HCT116 (cell line): ENCODE data around the gene METTL24. TPM values are rescaled to one million over a fixed set of nuclear protein-coding genes. Genes with fewer than 3 reads are reported as not detected.

ENCODE experiments used
- ATAC-seq: fragments of 200-7000 bp; cut with Tn5 transposase; 2 replicates; pipeline ENCODE4 v1.9.1; 2020; ENCODE audit warnings: mild to moderate bottlenecking, moderate library complexity
- BruUV-seq: library from RNA; stranded (reverse); fragments of 400-500 nt; replicated peaks from 2 replicates; lab custom pipeline; 2021; lab: Mats Ljungman, UMichigan
- CTCF ChIA-PET: fragments of 300-600 bp; sonication (Branson Sonifier 250); formaldehyde crosslinking; loops from one replicate; lab custom pipeline; 2021; ENCODE audit warnings: antibody characterized with exemption; lab: Charles Lee
- POLR2A ChIA-PET: fragments of 300-600, 350-600 bp; sonication (Branson Sonifier 250); formaldehyde crosslinking; loops from one replicate; lab custom pipeline; 2021; ENCODE audit warnings: antibody characterized with exemption; lab: Charles Lee
- RAD21 ChIA-PET, 2 experiments: fragments of 300-600 bp; sonication (Branson Sonifier 250); formaldehyde crosslinking; loops; one replicate each; lab custom pipeline; 2023; ENCODE audit warnings: low total read pairs in 2 of 2; ENCODE audit not compliant: uncharacterized antibody in 2 of 2, unreplicated experiment in 2 of 2, low non-redundant PET in 1 of 2; lab: Charles Lee
- DNase-seq: peaks from one replicate; pipeline ENCODE4 v3.0.0-alpha.2; 2010; ENCODE audit warnings: low read depth, low spot score
- H2AFZ ChIP-seq: fragments of 200-600 bp; shearing (Covaris generic), sonication (generic); 2 replicates; pipeline ENCODE4 v1.6.1; 2017; ENCODE audit warnings: low read depth, mixed run types, mixed read lengths, antibody characterized with exemption, low read length; ENCODE audit not compliant: poor library complexity, severe bottlenecking
- H3K27ac ChIP-seq: 2 replicates; pipeline ENCODE4 v1.5.1; 2012; ENCODE audit warnings: low read depth, low read length
- H3K27me3 ChIP-seq: fragments of 200-600 bp; sonication (generic); 2 replicates; pipeline ENCODE4 v1.6.1; 2016; ENCODE audit warnings: mixed run types, low read length, mixed read lengths; ENCODE audit not compliant: insufficient read depth
- H3K36me3 ChIP-seq, 2 experiments: fragments of 200-500 bp in 1 of 2; fragments of 200-600 bp in 1 of 2; sonication (Bioruptor generic) in 1 of 2; sonication (generic) in 1 of 2; 2 replicates each; pipeline versions ENCODE4 v1.5.1 to v1.6.1; 2014 to 2016; ENCODE audit warnings: low read length in 2 of 2, inconsistent platforms in 1 of 2, mixed read lengths in 1 of 2, mixed run types in 1 of 2; ENCODE audit not compliant: insufficient read depth in 2 of 2, control insufficient read depth in 1 of 2
- H3K4me1 ChIP-seq, 2 experiments: fragments of 200-600 bp in 1 of 2; sonication (generic) in 1 of 2; 2 replicates each; pipeline versions ENCODE4 v1.5.1 to v1.6.1; 2012 to 2017; ENCODE audit warnings: low read length in 2 of 2, inconsistent platforms in 1 of 2, mild to moderate bottlenecking in 1 of 2, mixed read lengths in 1 of 2, mixed run types in 1 of 2, moderate library complexity in 1 of 2; ENCODE audit not compliant: insufficient read depth in 2 of 2, control insufficient read depth in 1 of 2
- H3K4me2 ChIP-seq: fragments of 200-600 bp; sonication (generic); 2 replicates; pipeline ENCODE4 v1.6.1; 2017; ENCODE audit warnings: mixed run types, low read length, mixed read lengths
- H3K4me3 ChIP-seq, 2 experiments: fragments of 200-600 bp in 1 of 2; sonication (generic) in 1 of 2; replicated peaks in 1 of 2; 2 replicates each; pipeline ENCODE4 v1.5.1; 2011 to 2016; ENCODE audit warnings: low read length in 2 of 2, control low read depth in 1 of 2, low read depth in 1 of 2, mild to moderate bottlenecking in 1 of 2, mixed read lengths in 1 of 2, mixed run types in 1 of 2
- H3K79me2 ChIP-seq: fragments of 200-600 bp; sonication (generic); 2 replicates; pipeline ENCODE4 v1.6.1; 2017; ENCODE audit warnings: mild to moderate bottlenecking, mixed run types, low read length, moderate library complexity, mixed read lengths; ENCODE audit not compliant: insufficient read depth
- H3K9ac ChIP-seq: fragments of 200-600 bp; sonication (generic); 2 replicates; pipeline ENCODE4 v1.6.1; 2016; ENCODE audit warnings: low read length, mixed read lengths
- H3K9me2 ChIP-seq: fragments of 200-600 bp; sonication (generic), shearing (Covaris generic); 2 replicates; pipeline ENCODE4 v1.6.1; 2017; ENCODE audit warnings: mixed run types, mild to moderate bottlenecking, moderate library complexity; ENCODE audit not compliant: insufficient read depth
- H3K9me3 ChIP-seq, 2 experiments: fragments of 200-500 bp in 1 of 2; fragments of 200-600 bp in 1 of 2; sonication (Bioruptor generic) in 1 of 2; sonication (generic) in 1 of 2; 2 replicates each; pipeline ENCODE4 v1.6.1; 2014 to 2017; ENCODE audit warnings: low read length in 2 of 2, mixed read lengths in 2 of 2, inconsistent platforms in 1 of 2, low read depth in 1 of 2, mild to moderate bottlenecking in 1 of 2, mixed run types in 1 of 2, moderate library complexity in 1 of 2; ENCODE audit not compliant: control insufficient read depth in 1 of 2, insufficient read depth in 1 of 2
- H4K20me1 ChIP-seq: fragments of 200-600 bp; sonication (generic), shearing (Covaris generic); 2 replicates; pipeline ENCODE4 v1.6.1; 2017; ENCODE audit warnings: mixed run types, mild to moderate bottlenecking, moderate library complexity; ENCODE audit not compliant: insufficient read depth
- CEBPB ChIP-seq: IDR thresholded peaks from 2 replicates; pipeline ENCODE4 v1.6.1; 2012; ENCODE audit warnings: low read depth
- POLR2A ChIP-seq: IDR thresholded peaks from 2 replicates; pipeline ENCODE4 v1.7.0; 2011; ENCODE audit warnings: borderline replicate concordance; ENCODE audit not compliant: insufficient read depth, insufficient read length; ENCODE audit errors: extremely low read depth
- RAD21 ChIP-seq: IDR thresholded peaks from 2 replicates; pipeline ENCODE4 v1.6.1; 2012; ENCODE audit warnings: low read depth, mild to moderate bottlenecking
- SIN3A ChIP-seq: IDR thresholded peaks from 2 replicates; pipeline ENCODE4 v1.6.1; 2012; ENCODE audit warnings: low read depth
- SP1 ChIP-seq: IDR thresholded peaks from 2 replicates; pipeline ENCODE4 v1.6.1; 2012; ENCODE audit warnings: low read depth
- TCF7L2 ChIP-seq: IDR thresholded peaks from 2 replicates; pipeline ENCODE4 v1.7.0; 2011; ENCODE audit warnings: borderline replicate concordance, inconsistent platforms; ENCODE audit not compliant: insufficient read depth, insufficient read length; ENCODE audit errors: extremely low read depth
- intact Hi-C: fragments of 100-400 bp; cut with micrococcal nuclease; formaldehyde crosslinking; loops from 2 replicates; pipeline ENCODE4 v1.10.0; 2022
- total RNA-seq: library from RNA; stranded (reverse); gene quantifications from one replicate; pipeline ENCODE4 v1.2.1, GENCODE V29; 2021; ENCODE audit not compliant: unreplicated experiment
- TF ChIP-seq, protein P1 (sequence below): IDR thresholded peaks from 2 replicates; pipeline ENCODE4 v1.6.1; 2011; ENCODE audit warnings: mild to moderate bottlenecking, low read length, moderate library complexity; ENCODE audit not compliant: insufficient replicate concordance; ENCODE audit errors: extremely low read depth
- TF ChIP-seq, protein P2 (sequence below): IDR thresholded peaks from 2 replicates; pipeline ENCODE4 v1.6.1; 2012
- TF ChIP-seq, protein P3 (sequence below): IDR thresholded peaks from 2 replicates; pipeline ENCODE4 v1.6.1; 2012; ENCODE audit warnings: low read depth
- TF ChIP-seq, protein P4 (sequence below), 3 experiments: fragments of 200-600 bp in 1 of 3; sonication (generic) in 1 of 3; IDR thresholded peaks in 2 of 3; conservative IDR thresholded peaks in 1 of 3; 2 replicates each; pipeline ENCODE4 v1.5.1; 2012 to 2017; ENCODE audit warnings: low read depth in 2 of 3, low read length in 2 of 3, antibody characterized with exemption in 1 of 3, borderline replicate concordance in 1 of 3, control low read depth in 1 of 3, mild to moderate bottlenecking in 1 of 3, mixed read lengths in 1 of 3, mixed run types in 1 of 3, moderate library complexity in 1 of 3; ENCODE audit not compliant: insufficient read depth in 1 of 3

Gene METTL24
- total RNA-seq, 1 experiment from 2014 or later = not detected

DNA sequence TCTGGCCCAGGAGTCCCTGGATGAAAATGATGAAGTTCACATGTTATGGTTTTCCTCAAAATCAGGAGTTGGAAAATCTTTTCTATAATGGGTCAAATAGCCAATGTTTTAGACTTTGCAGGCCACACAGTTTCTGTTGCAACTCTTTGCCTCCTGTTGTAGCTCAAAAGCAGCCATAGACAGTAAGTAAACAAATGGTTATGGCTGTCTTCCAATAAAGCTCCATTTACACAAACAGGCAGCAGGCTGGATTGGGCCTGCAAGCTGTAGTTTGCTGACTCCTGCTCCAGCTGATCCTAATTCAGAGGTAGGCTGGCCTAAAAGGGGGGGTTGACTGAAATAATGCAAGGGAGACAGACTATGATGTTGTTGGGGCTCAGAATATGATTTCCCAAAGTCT is 33.0 kb downstream of the METTL24 start:
- TF ChIP-seq SIN3A (no peak), RAD21 (no peak), TCF7L2 (no peak), CEBPB (no peak)
- TF ChIP-seq, protein P1, sequence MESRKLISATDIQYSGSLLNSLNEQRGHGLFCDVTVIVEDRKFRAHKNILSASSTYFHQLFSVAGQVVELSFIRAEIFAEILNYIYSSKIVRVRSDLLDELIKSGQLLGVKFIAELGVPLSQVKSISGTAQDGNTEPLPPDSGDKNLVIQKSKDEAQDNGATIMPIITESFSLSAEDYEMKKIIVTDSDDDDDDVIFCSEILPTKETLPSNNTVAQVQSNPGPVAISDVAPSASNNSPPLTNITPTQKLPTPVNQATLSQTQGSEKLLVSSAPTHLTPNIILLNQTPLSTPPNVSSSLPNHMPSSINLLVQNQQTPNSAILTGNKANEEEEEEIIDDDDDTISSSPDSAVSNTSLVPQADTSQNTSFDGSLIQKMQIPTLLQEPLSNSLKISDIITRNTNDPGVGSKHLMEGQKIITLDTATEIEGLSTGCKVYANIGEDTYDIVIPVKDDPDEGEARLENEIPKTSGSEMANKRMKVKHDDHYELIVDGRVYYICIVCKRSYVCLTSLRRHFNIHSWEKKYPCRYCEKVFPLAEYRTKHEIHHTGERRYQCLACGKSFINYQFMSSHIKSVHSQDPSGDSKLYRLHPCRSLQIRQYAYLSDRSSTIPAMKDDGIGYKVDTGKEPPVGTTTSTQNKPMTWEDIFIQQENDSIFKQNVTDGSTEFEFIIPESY = no peak
- DNase-seq (no peak), ATAC-seq (no peak)
- Histone ChIP-seq H3K9ac (no peak overlapping the region), H3K36me3 (no peaks in the 10 kb centered on the region), H3K4me1 (no peaks in the 10 kb centered on the region), H3K4me2 (no peak overlapping the region), H2AFZ (no peak overlapping the region), H3K27ac (no peak overlapping the region), H3K9me2 (no peaks in the 10 kb centered on the region), H3K9me3 (no peaks in the 10 kb centered on the region), H3K4me3 (no peak overlapping the region), H3K79me2 (no peaks in the 10 kb centered on the region), H4K20me1 (no peaks in the 10 kb centered on the region), H3K27me3 (no peaks in the 10 kb centered on the region)
- CTCF ChIA-PET = no interaction called here
- RAD21 ChIA-PET = no interaction called here
- intact Hi-C loops = no loop called here
- BruUV-seq = no TSS peak
- POLR2A ChIA-PET = no interaction called here

DNA sequence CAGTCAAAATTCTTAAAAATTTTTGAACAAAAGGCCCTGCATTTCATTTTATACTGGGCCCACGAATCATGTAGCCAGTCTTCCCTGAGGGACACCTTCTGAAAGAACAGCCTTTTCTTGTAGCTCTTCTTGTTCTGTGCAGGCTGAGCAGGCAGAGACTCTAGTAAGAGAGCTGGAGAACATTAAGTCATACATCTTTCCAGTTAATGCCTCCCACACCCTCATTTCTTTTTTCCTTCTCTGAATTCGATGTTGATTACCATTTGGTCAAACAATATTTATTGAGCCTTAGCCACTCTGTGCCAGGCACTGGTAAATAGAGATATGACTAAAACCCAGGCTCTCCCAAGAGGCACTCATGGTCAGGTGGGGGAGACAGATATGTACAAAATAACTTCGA is 33.6 kb downstream of the METTL24 start:
- H3K79me2 ChIP-seq = no peaks in the 10 kb centered on the region

More for the DNA sequence above, 33.6 kb downstream of the METTL24 start:
- H3K4me1 ChIP-seq = no peaks in the 10 kb centered on the region
- no peaks in the 10 kb centered on the region for H3K27me3 ChIP-seq
- CTCF ChIA-PET = no interaction called here
- H3K9ac ChIP-seq = no peak overlapping the region
- H2AFZ ChIP-seq = no peak overlapping the region
- H3K36me3 ChIP-seq = no peaks in the 10 kb centered on the region
- intact Hi-C loops = no loop called here
- H3K27ac ChIP-seq = no peak overlapping the region
- RAD21 ChIA-PET = no interaction called here
- no peak overlapping the region for H3K4me3 ChIP-seq
- TF ChIP-seq TCF7L2 (no peak), SIN3A (no peak), SP1 (no peak), POLR2A (no peak)
- TF ChIP-seq, protein P2, sequence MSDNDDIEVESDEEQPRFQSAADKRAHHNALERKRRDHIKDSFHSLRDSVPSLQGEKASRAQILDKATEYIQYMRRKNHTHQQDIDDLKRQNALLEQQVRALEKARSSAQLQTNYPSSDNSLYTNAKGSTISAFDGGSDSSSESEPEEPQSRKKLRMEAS = no peak
- TF ChIP-seq, protein P3, sequence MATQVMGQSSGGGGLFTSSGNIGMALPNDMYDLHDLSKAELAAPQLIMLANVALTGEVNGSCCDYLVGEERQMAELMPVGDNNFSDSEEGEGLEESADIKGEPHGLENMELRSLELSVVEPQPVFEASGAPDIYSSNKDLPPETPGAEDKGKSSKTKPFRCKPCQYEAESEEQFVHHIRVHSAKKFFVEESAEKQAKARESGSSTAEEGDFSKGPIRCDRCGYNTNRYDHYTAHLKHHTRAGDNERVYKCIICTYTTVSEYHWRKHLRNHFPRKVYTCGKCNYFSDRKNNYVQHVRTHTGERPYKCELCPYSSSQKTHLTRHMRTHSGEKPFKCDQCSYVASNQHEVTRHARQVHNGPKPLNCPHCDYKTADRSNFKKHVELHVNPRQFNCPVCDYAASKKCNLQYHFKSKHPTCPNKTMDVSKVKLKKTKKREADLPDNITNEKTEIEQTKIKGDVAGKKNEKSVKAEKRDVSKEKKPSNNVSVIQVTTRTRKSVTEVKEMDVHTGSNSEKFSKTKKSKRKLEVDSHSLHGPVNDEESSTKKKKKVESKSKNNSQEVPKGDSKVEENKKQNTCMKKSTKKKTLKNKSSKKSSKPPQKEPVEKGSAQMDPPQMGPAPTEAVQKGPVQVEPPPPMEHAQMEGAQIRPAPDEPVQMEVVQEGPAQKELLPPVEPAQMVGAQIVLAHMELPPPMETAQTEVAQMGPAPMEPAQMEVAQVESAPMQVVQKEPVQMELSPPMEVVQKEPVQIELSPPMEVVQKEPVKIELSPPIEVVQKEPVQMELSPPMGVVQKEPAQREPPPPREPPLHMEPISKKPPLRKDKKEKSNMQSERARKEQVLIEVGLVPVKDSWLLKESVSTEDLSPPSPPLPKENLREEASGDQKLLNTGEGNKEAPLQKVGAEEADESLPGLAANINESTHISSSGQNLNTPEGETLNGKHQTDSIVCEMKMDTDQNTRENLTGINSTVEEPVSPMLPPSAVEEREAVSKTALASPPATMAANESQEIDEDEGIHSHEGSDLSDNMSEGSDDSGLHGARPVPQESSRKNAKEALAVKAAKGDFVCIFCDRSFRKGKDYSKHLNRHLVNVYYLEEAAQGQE = no peak
- TF ChIP-seq, protein P4, sequence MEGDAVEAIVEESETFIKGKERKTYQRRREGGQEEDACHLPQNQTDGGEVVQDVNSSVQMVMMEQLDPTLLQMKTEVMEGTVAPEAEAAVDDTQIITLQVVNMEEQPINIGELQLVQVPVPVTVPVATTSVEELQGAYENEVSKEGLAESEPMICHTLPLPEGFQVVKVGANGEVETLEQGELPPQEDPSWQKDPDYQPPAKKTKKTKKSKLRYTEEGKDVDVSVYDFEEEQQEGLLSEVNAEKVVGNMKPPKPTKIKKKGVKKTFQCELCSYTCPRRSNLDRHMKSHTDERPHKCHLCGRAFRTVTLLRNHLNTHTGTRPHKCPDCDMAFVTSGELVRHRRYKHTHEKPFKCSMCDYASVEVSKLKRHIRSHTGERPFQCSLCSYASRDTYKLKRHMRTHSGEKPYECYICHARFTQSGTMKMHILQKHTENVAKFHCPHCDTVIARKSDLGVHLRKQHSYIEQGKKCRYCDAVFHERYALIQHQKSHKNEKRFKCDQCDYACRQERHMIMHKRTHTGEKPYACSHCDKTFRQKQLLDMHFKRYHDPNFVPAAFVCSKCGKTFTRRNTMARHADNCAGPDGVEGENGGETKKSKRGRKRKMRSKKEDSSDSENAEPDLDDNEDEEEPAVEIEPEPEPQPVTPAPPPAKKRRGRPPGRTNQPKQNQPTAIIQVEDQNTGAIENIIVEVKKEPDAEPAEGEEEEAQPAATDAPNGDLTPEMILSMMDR (IDR thresholded peaks at IDR 0.05 in 2 of 3, conservative IDR thresholded peaks at IDR 0.05 in 1 of 3; ENCODE audit: borderline replicate concordance in 1 of 3, insufficient read depth in 1 of 3, low read depth in 2 of 3, low read length in 2 of 3) = no peak
- TF ChIP-seq, all 23 proteins: peak for 0
- BruUV-seq = no TSS peak
- H3K9me3 ChIP-seq = no peaks in the 10 kb centered on the region
- no peak overlapping the region for H3K4me2 ChIP-seq
- H4K20me1 ChIP-seq = no peaks in the 10 kb centered on the region
- H3K9me2 ChIP-seq = no peaks in the 10 kb centered on the region
- ATAC-seq = no peak
- POLR2A ChIA-PET = no interaction called here
- no peak for DNase-seq
